B cell (primary cell): ENCODE results near the gene ATP1A4. TPM values are rescaled to one million over a fixed set of nuclear protein-coding genes. Genes with fewer than 3 reads are reported as not detected.

Experiments
- ATAC-seq: fragments of 200-7000 bp; cut with Tn5 transposase; one replicate; pipeline ENCODE4 v1.10.0; 2021; ENCODE audit warnings: low read depth, mild to moderate bottlenecking, moderate number of reproducible peaks, moderate library complexity
- CTCF ChIA-PET: fragments of 350-600 bp; sonication (Branson Sonifier 250); formaldehyde crosslinking; loops from one replicate; lab custom pipeline; 2021; ENCODE audit warnings: antibody characterized with exemption, inconsistent platforms; lab: Charles Lee
- POLR2A ChIA-PET: fragments of 350-600 bp; sonication (Branson Sonifier 250); formaldehyde crosslinking; loops from one replicate; lab custom pipeline; 2021; ENCODE audit warnings: antibody characterized with exemption; lab: Charles Lee
- DNase-seq: peaks from one replicate; pipeline ENCODE4 v3.0.0; 2013
- H2AFZ ChIP-seq: 2 replicates; pipeline ENCODE4 v1.6.1; 2012; ENCODE audit warnings: mild to moderate bottlenecking, low read depth, low read length; ENCODE audit not compliant: insufficient read depth, poor library complexity, severe bottlenecking
- H3K27ac ChIP-seq, 2 donors: 1 replicate in 1 of 2; 2 replicates in 1 of 2; pipeline ENCODE4 v1.5.1; 2012 to 2013; ENCODE audit warnings: low read length in 2 of 2, mild to moderate bottlenecking in 2 of 2, moderate library complexity in 1 of 2
- H3K27me3 ChIP-seq, 4 experiments: fragments of 200-600 bp in 1 of 4; sonication (generic) in 1 of 4; replicated peaks in 1 of 4; 1 replicate in 2 of 4; 2 replicates in 2 of 4; pipeline versions ENCODE4 v1.6.1 to v1.7.0; 2013 to 2016; ENCODE audit warnings: low read length in 3 of 4, mild to moderate bottlenecking in 2 of 4, mixed read lengths in 1 of 4, moderate library complexity in 1 of 4; ENCODE audit not compliant: insufficient read depth in 4 of 4, control insufficient read depth in 3 of 4; ENCODE audit errors: control extremely low read depth in 1 of 4
- H3K36me3 ChIP-seq, 2 experiments: replicated peaks in 1 of 2; 1 replicate in 1 of 2; 2 replicates in 1 of 2; pipeline versions ENCODE4 v1.6.1 to v1.7.1; 2013; ENCODE audit warnings: low read length in 1 of 2; ENCODE audit not compliant: insufficient read depth in 2 of 2, control insufficient read depth in 1 of 2; ENCODE audit errors: control extremely low read depth in 1 of 2, extremely low read depth in 1 of 2
- H3K4me1 ChIP-seq, 2 donors: fragments of 200-600 bp in 1 of 2; sonication (generic) in 1 of 2; 1 replicate in 1 of 2; 2 replicates in 1 of 2; pipeline versions ENCODE4 v1.5.1 to v1.6.1; 2013 to 2017; ENCODE audit warnings: low read length in 2 of 2; ENCODE audit not compliant: control insufficient read depth in 2 of 2, insufficient read depth in 2 of 2
- H3K4me2 ChIP-seq: replicated peaks from 2 replicates; pipeline ENCODE3; 2012; ENCODE audit warnings: mild to moderate bottlenecking, low read depth, low read length; ENCODE audit not compliant: poor library complexity, severe bottlenecking
- H3K4me3 ChIP-seq, 5 experiments: fragments of 200-600 bp in 1 of 5; sonication (generic) in 1 of 5; 1 replicate in 3 of 5; 2 replicates in 2 of 5; pipeline versions ENCODE4 v1.5.1 to v1.7.0; 2011 to 2016; ENCODE audit warnings: low read length in 4 of 5, mild to moderate bottlenecking in 4 of 5, low read depth in 2 of 5, control low read depth in 1 of 5, moderate library complexity in 1 of 5; ENCODE audit not compliant: insufficient read depth in 1 of 5; ENCODE audit errors: control extremely low read depth in 1 of 5, extremely low read depth in 1 of 5
- H3K79me2 ChIP-seq: fragments of 200-600 bp; sonication (generic); one replicate; pipeline ENCODE4 v1.6.0; 2016; ENCODE audit warnings: low read length; ENCODE audit not compliant: control insufficient read depth, insufficient read depth
- H3K9ac ChIP-seq: fragments of 200-600 bp; sonication (generic); 2 replicates; pipeline ENCODE4 v1.6.1; 2017; ENCODE audit warnings: mild to moderate bottlenecking, low read length, moderate library complexity
- H3K9me3 ChIP-seq, 3 donors: one replicate each; pipeline versions ENCODE4 v1.6.1 to v1.7.1; 2013; ENCODE audit warnings: low read length in 2 of 3; ENCODE audit not compliant: control insufficient read depth in 2 of 3, insufficient read depth in 1 of 3; ENCODE audit errors: control extremely low read depth in 1 of 3
- H4K20me1 ChIP-seq: 2 replicates; pipeline ENCODE4 v1.6.0; 2012; ENCODE audit warnings: mild to moderate bottlenecking, low read length; ENCODE audit not compliant: insufficient read depth, control insufficient read depth, poor library complexity, severe bottlenecking
- H3K27ac Mint-ChIP-seq: one replicate; pipeline ENCODE4 v1.8.0; 2021; ENCODE audit warnings: mixed read lengths
- H3K27me3 Mint-ChIP-seq: one replicate; pipeline ENCODE4 v1.8.0; 2021; ENCODE audit warnings: mixed read lengths
- H3K4me1 Mint-ChIP-seq: one replicate; pipeline ENCODE4 v1.8.0; 2021; ENCODE audit warnings: mixed read lengths
- H3K4me3 Mint-ChIP-seq: one replicate; pipeline ENCODE4 v1.8.0; 2021; ENCODE audit warnings: mixed read lengths
- H3K9me3 Mint-ChIP-seq: one replicate; pipeline ENCODE4 v1.8.0; 2022; ENCODE audit warnings: mixed read lengths; ENCODE audit not compliant: insufficient read depth
- CTCF ChIP-seq: fragments of 200-600 bp; IDR thresholded peaks from one replicate; pipeline ENCODE4 v1.8.0; 2022; ENCODE audit warnings: antibody characterized with exemption, mild to moderate bottlenecking
- EZH2 ChIP-seq: IDR thresholded peaks from 2 replicates; pipeline ENCODE4 v1.6.1; 2012; ENCODE audit warnings: borderline replicate concordance, low read depth, mild to moderate bottlenecking, moderate library complexity, low read length; ENCODE audit not compliant: insufficient read depth, poor library complexity, severe bottlenecking
- WGBS: methylation state at CpG from one replicate; pipeline ENCODE4 v1.1.5; 2013; ENCODE audit warnings: missing lambda C conversion rate; ENCODE audit not compliant: insufficient coverage; 5-methylcytosine and 5-hydroxymethylcytosine counted together
- intact Hi-C: fragments of 100-400 bp; cut with micrococcal nuclease; formaldehyde crosslinking; loops from one replicate; pipeline ENCODE4 v1.10.0; 2022
- polyA plus RNA-seq: library from polyadenylated mRNA; depleted of rRNA; stranded (reverse); fragments of >200 nt; gene quantifications from 2 replicates; pipeline ENCODE4 v1.2.3, GENCODE V29; 2012
- total RNA-seq, 2 donors: library from RNA; stranded (reverse); fragments of 120-200 nt in 1 of 2; gene quantifications; 1 replicate in 1 of 2; 2 replicates in 1 of 2; pipeline versions ENCODE4 v1.2.3 to v1.2.4, GENCODE V29; 2013 to 2022

Gene ATP1A4
- total and polyA plus RNA-seq, 2 donors (not counting 1 experiment from before 2014, with no cell fraction given): 0.12 TPM; not detected in 1

- H3K9ac ChIP-seq: no peak overlapping the region
- Mint-ChIP-seq H3K4me3 (no peak overlapping the region), H3K9me3 (no peaks in the 10 kb centered on the region), H3K27me3 (peaks cover 27% of the 10 kb centered on the region), H3K27ac (no peak overlapping the region), H3K4me1 (no peaks in the 10 kb centered on the region)
- ATAC-seq (no peak), DNase-seq (no peak)
- no peaks in the 10 kb centered on the region for H4K20me1 ChIP-seq
- H3K4me3 ChIP-seq: no peak overlapping the region
- no peaks in the 10 kb centered on the region for H3K4me1 ChIP-seq
- intact Hi-C loops: no loop called here
- no peak overlapping the region for H3K4me2 ChIP-seq
- H3K79me2 ChIP-seq: no peaks in the 10 kb centered on the region
- ChIA-PET CTCF (no interaction called here), POLR2A (interaction anchor here (0.7 kb wide), 1 partner anchor 140 kb away, joined by 4 read pairs; no protein-coding TSS in a partner anchor)
- H2AFZ ChIP-seq: no peak overlapping the region
- no peaks in the 10 kb centered on the region for H3K36me3 ChIP-seq
- no peaks in the 10 kb centered on the region for H3K9me3 ChIP-seq
- no peak for TF ChIP-seq EZH2
- H3K27ac ChIP-seq: no peak overlapping the region
- WGBS: 96% methylated on average over 12 of the region's 14 CpGs
- H3K27me3 ChIP-seq: peaks cover 0 to 12% (median 3%) of the 10 kb centered on the region in 4 experiments
These were observed 5.3 kb upstream of the ATP1A4 start for GRCh38 chr1:160146107-160146506.

GRCh38 chr1:160148121-160148520 is 3.3 kb upstream of the ATP1A4 start:
- H2AFZ ChIP-seq: no peak overlapping the region
- no CpG with 5 or more reads among the region's 3 CpGs for WGBS

More at GRCh38 chr1:160148121-160148520, 3.3 kb upstream of the ATP1A4 start:
- no peak overlapping the region for H3K4me2 ChIP-seq
- H3K36me3 ChIP-seq: no peaks in the 10 kb centered on the region
- Mint-ChIP-seq H3K9me3 (no peaks in the 10 kb centered on the region), H3K4me1 (no peaks in the 10 kb centered on the region), H3K27ac (no peak overlapping the region), H3K27me3 (peaks cover 25% of the 10 kb centered on the region), H3K4me3 (no peak overlapping the region)
- H3K4me1 ChIP-seq: no peaks in the 10 kb centered on the region
- no peaks in the 10 kb centered on the region for H3K27me3 ChIP-seq
- DNase-seq (no peak), ATAC-seq (no peak)
- no peak overlapping the region for H3K27ac ChIP-seq
- no peak overlapping the region for H3K4me3 ChIP-seq
- CTCF ChIA-PET: interaction anchor here (0.9 kb wide), 1 partner anchor 62 kb away, joined by 3 read pairs; no protein-coding TSS in a partner anchor
- intact Hi-C loops: no loop called here
- H3K79me2 ChIP-seq: no peaks in the 10 kb centered on the region
- no peaks in the 10 kb centered on the region for H3K9me3 ChIP-seq
- POLR2A ChIA-PET: interaction anchor here (0.7 kb wide), 1 partner anchor 229 kb away, joined by 4 read pairs; no protein-coding TSS in a partner anchor
- no peak overlapping the region for H3K9ac ChIP-seq
- no peak for TF ChIP-seq EZH2
- TF ChIP-seq CTCF: no peak
- H4K20me1 ChIP-seq: no peaks in the 10 kb centered on the region
